GM12892 (cell line): ENCODE data around the gene CEBPZOS.
"Not testable (repeated sequence)": the region's sequence is repeated elsewhere in the genome, so short reads cannot be mapped to it uniquely, and the experiment has no call there.

Experiments
- DNase-seq: peaks from one replicate; pipeline ENCODE4 v3.0.0; 2011; ENCODE audit not compliant: insufficient read length
- FAIRE-seq: peaks from 2 replicates; lab custom pipeline; 2011; peaks lifted over from hg19 to GRCh38; lab: Jason Lieb, UNC
- POLR2A ChIP-seq: IDR thresholded peaks from 2 replicates; pipeline ENCODE4 v1.6.1; 2011; ENCODE audit warnings: low read depth, low read length, control low read depth
- POLR2AphosphoS5 ChIP-seq: IDR thresholded peaks from 2 replicates; pipeline ENCODE4 v1.6.1; 2011; ENCODE audit warnings: low read depth, low read length, control low read depth
- TAF1 ChIP-seq: IDR thresholded peaks from 2 replicates; pipeline ENCODE4 v1.6.1; 2011; ENCODE audit warnings: low read depth, mild to moderate bottlenecking, control low read depth, low read length, borderline replicate concordance

Gene CEBPZOS

DNA sequence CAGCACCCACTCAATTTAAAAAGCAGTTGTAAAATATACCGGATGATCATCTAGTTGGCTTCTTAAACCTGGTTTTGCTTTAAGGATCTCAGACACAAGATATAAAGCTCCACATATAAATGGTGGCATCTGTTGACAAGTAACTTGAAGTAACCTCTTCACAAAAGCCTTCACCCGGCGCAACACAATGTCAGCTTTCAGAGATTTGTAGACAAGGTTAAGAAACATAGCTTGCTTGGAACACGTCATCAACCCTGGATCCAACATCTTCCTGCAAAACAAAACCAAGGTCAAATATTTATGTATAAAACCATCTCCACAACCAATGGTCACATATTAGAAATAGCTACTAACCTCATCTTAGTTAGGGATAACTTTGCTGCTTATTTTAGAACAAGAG is 26.8 kb downstream of the CEBPZOS start:
- TF ChIP-seq POLR2AphosphoS5 = no peak
- no peak for TF ChIP-seq TAF1
- no peak for TF ChIP-seq POLR2A
- no peak for FAIRE-seq
- no peak for DNase-seq

DNA sequence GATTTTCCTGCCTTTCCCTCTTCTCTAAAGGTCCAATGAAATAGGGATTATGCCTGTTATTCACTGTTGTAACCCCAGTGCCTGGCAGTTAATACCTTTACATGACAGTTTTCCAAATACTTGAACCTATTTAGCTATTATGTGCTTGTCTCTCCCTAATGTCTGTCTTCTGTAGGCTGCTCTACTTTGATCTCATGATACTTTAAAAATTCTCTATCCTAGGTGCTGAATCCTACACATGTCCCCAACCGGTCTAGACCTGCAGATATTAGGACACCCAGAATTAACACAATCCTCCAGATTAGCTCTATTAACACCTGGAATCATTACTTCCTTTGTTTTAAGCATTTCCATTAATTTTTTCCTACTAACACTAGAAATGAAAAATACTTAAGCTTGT is 27.8 kb downstream of the CEBPZOS start:
- DNase-seq (no peak), FAIRE-seq (no peak)
- TF ChIP-seq POLR2A = no peak
- TF ChIP-seq POLR2AphosphoS5 = no peak
- no peak for TF ChIP-seq TAF1

DNA sequence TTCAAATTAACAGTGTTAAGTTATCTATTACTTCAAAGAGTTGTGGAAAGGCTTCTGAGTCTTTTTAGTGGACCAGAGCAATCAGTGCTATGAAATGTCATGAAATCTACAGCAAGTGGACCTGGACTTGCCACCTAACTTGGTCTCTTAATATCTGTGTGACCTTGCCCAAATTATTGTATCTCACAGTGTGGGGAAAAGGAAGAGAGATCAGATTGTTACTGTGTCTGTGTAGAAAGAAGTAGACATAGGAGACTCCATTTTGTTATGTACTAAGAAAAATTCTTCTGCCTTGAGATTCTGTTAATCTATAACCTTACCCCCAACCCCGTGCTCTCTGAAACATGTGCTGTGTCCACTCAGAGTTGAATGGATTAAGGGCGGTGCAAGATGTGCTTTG is 28.8 kb downstream of the CEBPZOS start:
- not testable (repeated sequence) for DNase-seq, FAIRE-seq

DNA sequence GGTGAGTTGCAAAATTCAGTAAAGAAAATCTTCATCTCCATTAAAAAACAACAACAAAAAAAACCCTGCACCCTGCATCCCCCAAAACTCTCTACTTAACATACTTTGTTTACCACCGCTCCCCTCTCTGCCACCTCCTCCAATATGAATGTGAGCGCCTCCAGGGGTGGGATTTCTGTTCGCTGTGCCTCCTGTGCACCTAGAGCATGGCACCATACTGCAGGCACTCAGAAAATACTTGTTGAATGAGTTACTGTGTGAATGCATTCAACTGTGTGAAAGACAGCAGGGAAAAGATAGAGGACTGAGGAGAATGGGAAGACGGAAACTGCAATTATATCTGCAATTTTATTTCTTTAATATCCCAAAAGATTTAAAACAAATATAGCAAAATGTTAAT is 30.6 kb downstream of the CEBPZOS start:
- DNase-seq = no peak
- FAIRE-seq = no peak
- TF ChIP-seq POLR2AphosphoS5 = no peak
- TF ChIP-seq POLR2A = no peak
- TF ChIP-seq TAF1 = no peak

DNA sequence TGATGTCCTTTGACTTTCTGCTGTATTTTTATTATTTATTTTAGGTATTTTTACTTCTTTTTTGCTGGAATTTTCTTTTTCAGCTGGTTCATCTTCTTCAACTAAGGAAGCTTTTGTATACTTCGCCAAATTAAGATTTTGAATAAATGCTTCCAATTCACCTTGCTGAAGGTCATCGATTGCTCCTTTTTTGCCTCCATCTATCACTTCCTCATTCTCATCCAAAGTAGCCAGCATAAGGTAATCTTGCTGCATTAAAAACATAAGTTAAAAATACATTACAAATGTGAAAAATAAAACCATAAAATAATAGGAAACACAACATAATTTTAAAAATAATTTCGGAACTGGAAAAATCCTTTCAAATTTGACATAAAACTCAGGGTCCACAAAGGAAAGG is 32.5 kb downstream of the CEBPZOS start:
- DNase-seq (no peak), FAIRE-seq (no peak)
- TF ChIP-seq TAF1 = no peak
- no peak for TF ChIP-seq POLR2A
- TF ChIP-seq POLR2AphosphoS5 = no peak

DNA sequence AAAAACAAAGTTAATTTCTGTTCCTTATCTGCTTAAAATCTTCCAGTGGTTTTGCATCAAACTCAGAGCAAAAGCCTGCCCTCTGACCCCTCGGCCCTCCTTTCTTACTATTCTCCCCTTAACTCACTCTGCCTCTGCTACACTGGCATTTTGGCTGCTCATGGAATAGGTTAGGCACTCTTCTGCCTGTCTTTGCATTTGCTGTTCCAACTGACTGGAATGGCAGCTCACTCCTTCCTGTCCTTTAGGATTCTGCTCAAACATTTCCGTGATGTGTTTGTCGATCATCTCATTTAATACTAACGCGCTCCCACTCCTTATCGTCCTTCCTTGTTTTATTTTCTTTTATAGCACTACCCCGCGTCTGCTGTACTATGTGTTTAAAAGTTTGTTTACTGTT is 34.3 kb downstream of the CEBPZOS start:
- FAIRE-seq (no peak), DNase-seq (no peak)
- TF ChIP-seq TAF1 = no peak
- no peak for TF ChIP-seq POLR2AphosphoS5
- no peak for TF ChIP-seq POLR2A

DNA sequence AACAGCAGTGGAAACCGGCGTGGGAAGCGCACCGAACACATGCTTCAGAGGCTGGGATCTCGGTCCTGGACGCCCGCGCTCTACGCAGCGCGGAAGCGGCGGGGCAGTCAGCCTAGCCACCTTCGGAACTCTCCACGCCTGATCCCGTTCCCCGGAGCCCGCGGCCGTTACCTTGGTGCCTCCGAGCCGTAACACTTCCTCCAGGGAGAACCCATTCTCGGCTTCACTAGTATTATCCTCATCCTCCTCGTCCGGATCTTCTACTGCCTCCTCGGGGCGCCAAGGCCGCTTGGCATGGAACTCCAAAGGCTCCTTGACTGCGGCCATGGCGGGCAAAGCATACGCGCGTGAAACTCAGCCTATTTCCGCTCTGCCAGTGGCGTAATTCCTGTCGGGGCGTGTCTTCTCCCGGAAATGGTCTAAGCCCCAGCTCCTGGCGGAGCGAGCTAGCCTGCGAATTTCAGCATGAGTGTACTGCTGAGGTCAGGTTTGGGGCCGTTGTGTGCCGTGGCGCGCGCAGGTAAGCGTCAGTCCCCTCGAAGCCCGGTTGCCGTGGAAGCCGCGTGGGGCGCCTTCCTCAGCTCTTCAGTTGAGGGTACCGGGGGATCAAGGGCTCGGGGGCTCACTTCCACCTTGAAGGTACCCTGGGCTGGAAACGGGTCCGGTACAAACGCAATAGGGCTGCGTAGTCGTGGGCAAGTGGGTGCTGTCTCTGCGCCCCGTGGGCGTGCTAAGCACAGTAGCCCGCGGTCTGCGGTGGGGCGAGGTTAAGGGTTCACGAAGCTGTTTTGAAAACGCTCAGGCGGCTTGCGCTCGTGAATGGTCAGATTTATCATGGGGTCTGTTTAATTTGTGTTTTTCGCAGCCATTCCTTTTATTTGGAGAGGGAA is 35.2 kb downstream of the CEBPZOS start, which contains the start of the genes CEBPZ and NDUFAF7:
CEBPZ (minus strand) TSS at position 356 of the 890 bp plus-strand sequence; CDS start at position 327, 29 bp downstream.
NDUFAF7 (plus strand) TSS at position 418 of the 890 bp plus-strand sequence; CDS start at position 466, 48 bp downstream.
- peak; percentile 92 for FAIRE-seq
- DNase-seq = peak; percentile 86
- TF ChIP-seq TAF1 (peak; percentile 86; the same call in 1 of the 2 replicates), POLR2AphosphoS5 (peak; percentile 90), POLR2A (peak; percentile 93)

DNA sequence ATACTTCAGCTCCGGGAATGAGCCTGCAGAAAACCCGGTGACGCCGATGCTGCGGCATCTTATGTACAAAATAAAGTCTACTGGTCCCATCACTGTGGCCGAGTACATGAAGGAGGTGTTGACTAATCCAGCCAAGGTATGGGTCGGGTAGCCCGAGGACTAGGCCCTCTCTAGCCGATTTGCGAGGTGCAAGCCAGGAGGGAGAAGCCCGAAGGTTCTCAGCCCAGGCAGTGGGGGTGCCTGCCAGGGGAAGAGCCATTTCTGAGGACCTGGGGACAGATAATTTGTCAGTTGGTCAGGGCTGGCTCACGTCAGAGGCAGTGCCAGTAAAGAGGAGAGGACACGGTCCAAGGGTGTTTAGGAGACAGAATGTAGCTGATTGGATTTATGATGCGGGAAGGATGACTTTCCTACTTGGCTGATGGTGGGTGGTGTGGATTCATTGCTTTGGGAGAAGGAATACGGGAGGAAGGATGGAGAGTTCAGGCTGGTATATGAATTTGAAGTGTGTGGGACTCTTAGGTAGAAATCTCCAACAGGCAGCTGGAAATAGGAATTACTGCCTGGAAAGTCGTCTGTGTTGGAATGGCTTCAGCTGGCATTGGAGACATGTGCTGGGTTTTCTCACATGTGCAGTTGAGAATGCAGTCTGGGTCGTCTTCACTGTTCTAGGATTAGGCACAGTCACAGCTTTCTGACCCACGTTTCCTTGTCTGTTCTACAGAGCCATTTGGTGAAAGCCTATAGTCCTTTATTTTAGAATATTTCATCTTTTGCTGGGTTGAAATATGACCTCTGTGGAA is 36.0 kb downstream of the CEBPZOS start:
- FAIRE-seq (peak; percentile 14), DNase-seq (peak; percentile 27)
- TF ChIP-seq POLR2AphosphoS5 (no peak), POLR2A (no peak), TAF1 (no peak)

DNA sequence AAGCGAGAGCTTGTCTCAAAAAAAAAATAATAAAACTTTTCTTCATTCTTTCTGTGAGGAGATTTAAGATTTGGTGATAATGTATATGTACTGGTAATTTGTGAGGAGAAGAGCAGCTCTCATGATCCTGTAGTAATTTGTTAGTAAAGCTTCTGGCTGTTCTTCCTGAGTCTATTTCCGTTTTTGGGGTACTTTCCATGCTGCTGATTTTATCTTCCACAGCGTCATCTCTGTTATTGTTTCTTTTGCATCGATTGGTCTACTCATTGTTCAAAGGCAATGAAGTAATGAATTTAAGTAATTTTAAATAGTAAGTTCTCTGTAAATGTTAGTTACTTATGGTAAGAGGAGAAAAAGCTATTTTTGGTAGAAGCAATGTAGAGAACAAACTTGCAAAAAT is 47.1 kb downstream of the CEBPZOS start:
- no peak for DNase-seq
- no peak for TF ChIP-seq TAF1
- no peak for TF ChIP-seq POLR2A
- no peak for TF ChIP-seq POLR2AphosphoS5
- no peak for FAIRE-seq

DNA sequence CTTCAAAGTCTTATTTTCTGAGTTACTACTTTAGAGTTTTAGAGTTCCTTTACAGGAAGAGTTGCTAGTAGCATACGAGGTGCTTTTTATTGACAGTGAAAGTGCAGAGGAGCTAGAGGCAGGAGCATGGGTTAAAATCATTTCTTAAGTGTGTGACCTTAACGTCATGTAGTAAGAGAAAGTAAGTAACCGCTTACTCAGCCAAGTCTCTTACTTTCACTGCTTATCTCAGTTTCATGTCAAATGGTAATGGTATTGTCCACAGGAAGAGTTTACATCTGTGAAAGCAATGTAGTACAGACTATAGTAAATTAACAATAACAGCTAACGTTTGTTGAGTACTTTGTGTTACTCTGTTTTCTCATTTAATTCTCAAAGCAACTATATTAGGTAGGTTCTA is 47.7 kb downstream of the CEBPZOS start:
- no peak for FAIRE-seq

DNA sequence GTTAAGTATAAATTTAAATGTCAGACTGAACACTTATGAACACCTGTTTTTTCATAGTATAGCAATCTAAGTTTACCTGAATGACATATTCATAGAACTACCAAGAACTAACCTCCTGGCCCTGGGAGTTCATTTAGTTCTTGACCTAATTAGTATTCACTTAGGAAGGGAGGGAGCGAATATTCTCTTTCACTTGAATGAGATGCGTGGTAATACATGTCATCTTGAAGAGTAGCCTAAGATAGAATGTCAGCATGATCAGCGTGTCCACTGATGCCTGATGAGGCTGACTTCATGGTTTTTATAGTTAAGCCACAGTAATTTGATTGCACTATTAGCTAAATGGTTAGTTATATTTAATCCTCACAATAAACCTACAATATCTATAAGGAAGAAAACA is 48.5 kb downstream of the CEBPZOS start:
- TF ChIP-seq POLR2AphosphoS5 (no peak), POLR2A (no peak)
- FAIRE-seq (no peak), DNase-seq (no peak)

More for the DNA sequence above, 47.7 kb downstream of the CEBPZOS start:
- DNase-seq = no peak
- TF ChIP-seq POLR2A (no peak), POLR2AphosphoS5 (no peak), TAF1 (no peak)

DNA sequence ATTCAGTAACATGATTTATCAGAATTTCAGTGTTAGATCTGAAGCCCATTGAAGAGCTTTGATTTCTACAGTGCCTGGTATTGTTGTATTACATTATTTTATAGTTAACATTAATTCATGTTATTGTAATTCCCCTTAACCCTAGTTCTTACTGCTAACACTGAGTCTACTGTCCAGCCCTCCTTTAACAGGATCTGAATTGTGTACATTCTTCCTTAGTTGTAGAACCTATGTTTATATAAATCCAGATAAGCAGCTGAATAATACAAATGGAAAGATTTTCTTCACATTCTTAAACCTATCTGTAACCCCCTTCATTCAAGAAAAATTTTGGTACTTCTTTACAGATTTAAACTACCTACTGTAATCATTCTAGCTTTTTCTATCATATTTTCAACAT is 49.9 kb downstream of the CEBPZOS start:
- DNase-seq (no peak), FAIRE-seq (no peak)
- no peak for TF ChIP-seq POLR2AphosphoS5
- TF ChIP-seq TAF1 = no peak
- no peak for TF ChIP-seq POLR2A
